A549 (cell line): Measurements from ENCODE around the gene SLC6A2. TPM values are rescaled to one million over a fixed set of nuclear protein-coding genes. Genes with fewer than 3 reads are reported as not detected.

Experiments
- ATAC-seq, 2 experiments: fragments of 200-7000 bp in 1 of 2; fragments of >200 bp in 1 of 2; cut with Nextera tagmentation in 1 of 2; cut with Tn5 transposase in 1 of 2; 3 replicates each; pipeline versions ENCODE4 v1.8.0 to v1.9.1; 2018 to 2020; ENCODE audit warnings: mild to moderate bottlenecking in 1 of 2, moderate library complexity in 1 of 2
- CTCF ChIA-PET: fragments of 300-600 bp; sonication (Branson Sonifier 250); formaldehyde crosslinking; extraction: SDS; loops from one replicate; lab custom pipeline; 2021; ENCODE audit warnings: antibody characterized with exemption, inconsistent platforms; lab: Yijun Ruan, JAX
- POLR2A ChIA-PET: fragments of 350-600 bp; formaldehyde crosslinking; extraction: SDS; loops from one replicate; lab custom pipeline; 2021; ENCODE audit warnings: antibody characterized with exemption, inconsistent platforms; lab: Yijun Ruan, JAX
- DNase-seq, 2 experiments: peaks; one replicate each; pipeline versions ENCODE4 v3.0.0 to v3.0.0-alpha.2; 2011 to 2016; ENCODE audit warnings: low read depth in 1 of 2, low spot score in 1 of 2
- FAIRE-seq: peaks from 2 replicates; lab custom pipeline; 2011; peaks lifted over from hg19 to GRCh38; lab: Jason Lieb, UNC
- H3K27ac ChIP-seq, 2 experiments: fragments of >200 bp; sonication (Bioruptor Twin); formaldehyde crosslinking; 3 replicates each; pipeline ENCODE4 v1.5.1; 2016 to 2017
- H3K4me1 ChIP-seq: fragments of >200 bp; sonication (Bioruptor Twin); formaldehyde crosslinking; 3 replicates; pipeline ENCODE4 v1.6.1; 2016
- H3K4me2 ChIP-seq: fragments of >200 bp; sonication (Bioruptor Twin); formaldehyde crosslinking; 3 replicates; pipeline ENCODE4 v1.6.1; 2016
- H3K4me3 ChIP-seq: fragments of >200 bp; sonication (Bioruptor Twin); formaldehyde crosslinking; 3 replicates; pipeline ENCODE4 v1.5.1; 2016
- H3K9me3 ChIP-seq: fragments of >200 bp; sonication (Bioruptor Twin); formaldehyde crosslinking; 3 replicates; pipeline ENCODE4 v1.6.1; 2016
- BHLHE40 ChIP-seq: IDR thresholded peaks from 2 replicates; pipeline ENCODE4 v1.6.1; 2012; ENCODE audit warnings: low read depth, low read length, inconsistent platforms
- CEBPB ChIP-seq, 2 experiments: fragments of >200 bp in 1 of 2; sonication (Bioruptor Twin) in 1 of 2; formaldehyde crosslinking in 1 of 2; IDR thresholded peaks; 2 replicates each; pipeline ENCODE4 v1.6.1; 2012 to 2016
- CHD4 ChIP-seq: fragments of 200-600 bp; sonication (generic); IDR thresholded peaks from 2 replicates; pipeline ENCODE4 v1.6.1; 2016; ENCODE audit warnings: antibody characterized with exemption, mild to moderate bottlenecking, borderline replicate concordance
- E2F6 ChIP-seq: IDR thresholded peaks from 2 replicates; pipeline ENCODE4 v1.6.1; 2012; ENCODE audit warnings: low read depth, borderline replicate concordance
- EHF ChIP-seq: fragments of 250-450 bp; sonication (Bioruptor Pico); IDR thresholded peaks from 2 replicates; pipeline ENCODE4 v1.5.0; 2020; ENCODE audit warnings: mild to moderate bottlenecking
- ESRRA ChIP-seq: fragments of 150-350 bp; IDR thresholded peaks from 2 replicates; pipeline ENCODE4 v1.6.1; 2014; ENCODE audit warnings: mild to moderate bottlenecking, low read length, borderline replicate concordance
- FOSL2 ChIP-seq, 2 experiments: fragments of 450-650 bp in 1 of 2; fragments of >200 bp in 1 of 2; sonication (Bioruptor Twin) in 1 of 2; formaldehyde crosslinking; IDR thresholded peaks; 2 replicates each; pipeline versions ENCODE4 v1.5.0 to v1.6.1; 2016 to 2020; ENCODE audit warnings: mild to moderate bottlenecking in 1 of 2, moderate library complexity in 1 of 2
- GATA3 ChIP-seq: IDR thresholded peaks from 2 replicates; pipeline ENCODE4 v1.6.1; 2012; ENCODE audit warnings: borderline replicate concordance
- HEYL ChIP-seq: fragments of 250-450 bp; sonication (Bioruptor Pico); IDR thresholded peaks from 2 replicates; pipeline ENCODE4 v1.8.0; 2021; ENCODE audit warnings: mild to moderate bottlenecking, moderate library complexity
- HOXB13 ChIP-seq: fragments of 250-450 bp; sonication (Bioruptor Pico); IDR thresholded peaks from 2 replicates; pipeline ENCODE4 v1.5.0; 2020; ENCODE audit warnings: low read depth, mild to moderate bottlenecking, moderate library complexity
- MAZ ChIP-seq: fragments of 150-350 bp; IDR thresholded peaks from 2 replicates; pipeline ENCODE4 v1.6.1; 2014; ENCODE audit warnings: antibody characterized with exemption, low read depth, low read length, borderline replicate concordance
- MYC ChIP-seq: IDR thresholded peaks from 2 replicates; pipeline ENCODE4 v1.6.1; 2012; ENCODE audit warnings: mild to moderate bottlenecking, inconsistent platforms, low read length, improper control_type of control experiment, borderline replicate concordance
- NFE2L2 ChIP-seq: fragments of 150-350 bp; conservative IDR thresholded peaks from 2 replicates; pipeline ENCODE4 v1.6.1; 2014; ENCODE audit warnings: low read length
- NR3C1 ChIP-seq: fragments of >200 bp; sonication (Bioruptor Twin); formaldehyde crosslinking; IDR thresholded peaks from 3 replicates; pipeline ENCODE4 v1.6.1; 2017
- REST ChIP-seq: fragments of 200-600 bp; sonication (generic); IDR thresholded peaks from 2 replicates; pipeline ENCODE4 v1.6.1; 2016; ENCODE audit warnings: antibody characterized with exemption, mild to moderate bottlenecking, moderate library complexity
- RFX5 ChIP-seq: fragments of 450-650 bp; IDR thresholded peaks from 2 replicates; pipeline ENCODE4 v1.7.1; 2014; ENCODE audit warnings: antibody characterized with exemption, mild to moderate bottlenecking, moderate library complexity
- SMC3 ChIP-seq: fragments of >200 bp; sonication (Bioruptor Twin); formaldehyde crosslinking; IDR thresholded peaks from 3 replicates; pipeline ENCODE4 v1.6.1; 2018; ENCODE audit warnings: inconsistent platforms
- TFCP2L1 ChIP-seq: fragments of 250-450 bp; sonication (Bioruptor Pico); IDR thresholded peaks from 2 replicates; pipeline ENCODE4 v1.5.0; 2021; ENCODE audit warnings: mild to moderate bottlenecking
- TP53 ChIP-seq: fragments of 250-450 bp; sonication (Bioruptor Pico); IDR thresholded peaks from 2 replicates; pipeline ENCODE4 v1.5.0; 2021; ENCODE audit warnings: mild to moderate bottlenecking, moderate library complexity
- ZC3H11A ChIP-seq: fragments of 450-650 bp; IDR thresholded peaks from 2 replicates; pipeline ENCODE4 v1.6.1; 2014; ENCODE audit warnings: antibody characterized with exemption, mild to moderate bottlenecking
- ZFP36 ChIP-seq: fragments of 450-650 bp; IDR thresholded peaks from 2 replicates; pipeline ENCODE4 v1.6.1; 2014; ENCODE audit warnings: borderline replicate concordance; ENCODE audit not compliant: partially characterized antibody
- WGBS: methylation state at CpG from one replicate; pipeline ENCODE4 v1.1.6; 2017; ENCODE audit errors: missing lambda C conversion rate; 5-methylcytosine and 5-hydroxymethylcytosine counted together
- polyA plus RNA-seq, 4 experiments: library from polyadenylated mRNA; depleted of rRNA in 3 of 4; stranded (reverse); fragments of >200 nt; fragmentation: RNase III in 1 of 4; extraction: RNeasy Plus Mini Kit Qiagen cat#74134 plus additional on column Dnase treatment in 1 of 4; gene quantifications; 2 replicates in 3 of 4; 3 replicates in 1 of 4; pipeline ENCODE4 v1.2.3, GENCODE V29; 2011 to 2017

The SLC6A2 gene
- polyA plus RNA-seq, 2 of the 4 experiments (the other 2 are of a cell fraction): not detected

GRCh38 chr16:55663225-55663624, 7.4 kb downstream of the SLC6A2 start (continued):
- TF ChIP-seq REST: no peak
- no peak for TF ChIP-seq TP53
- no peak for TF ChIP-seq MYC
- no peak for TF ChIP-seq ZC3H11A

GRCh38 chr16:55663765-55664677, 8.2 kb downstream of the SLC6A2 start:
- H3K4me2 ChIP-seq: no peak overlapping the region
- CTCF ChIA-PET: interaction anchor here (1.5 to 2.8 kb wide), 2 partner anchors 18 to 199 kb away, joined by 5 to 10 read pairs; no protein-coding TSS in a partner anchor
- WGBS: 69% methylated on average over 8 of the region's 8 CpGs
- DNase-seq (no peak), FAIRE-seq (no peak), ATAC-seq (no peak)
- H3K9me3 ChIP-seq: no peaks in the 10 kb centered on the region
- peaks cover 6% of the 10 kb centered on the region; the same call in 2 of the 3 replicates for H3K4me1 ChIP-seq
- H3K4me3 ChIP-seq: no peak overlapping the region
- no peak overlapping the region for H3K27ac ChIP-seq
- TF ChIP-seq HOXB13 (CRISPR knock-in tag) (no peak), NR3C1 (no peak), SMC3 (no peak), BHLHE40 (no peak), CHD4 (no peak), NFE2L2 (no peak), GATA3 (no peak), E2F6 (no peak), HEYL (no peak), TFCP2L1 (CRISPR knock-in tag) (no peak), ZFP36 (no peak), RFX5 (no peak), MAZ (no peak), FOSL2 (IDR thresholded peaks at IDR 0.05) (no peak), FOSL2 (CRISPR knock-in tag; IDR thresholded peaks at IDR 0.05) (no peak)
- POLR2A ChIA-PET: no interaction called here

GRCh38 chr16:55664786-55665407, 9.1 kb downstream of the SLC6A2 start:
- TF ChIP-seq ESRRA (no peak), HEYL (no peak), TP53 (no peak), MYC (no peak), GATA3 (no peak), HOXB13 (CRISPR knock-in tag) (no peak), EHF (no peak), CEBPB (IDR thresholded peaks at IDR 0.05) (no peak)
- ATAC-seq (no peak), DNase-seq (no peak), FAIRE-seq (no peak)
- peaks cover 6% of the 10 kb centered on the region; the same call in 2 of the 3 replicates for H3K4me1 ChIP-seq
- CTCF ChIA-PET: interaction anchor here (0.7 to 2.8 kb wide), 3 partner anchors 18 to 200 kb away, joined by 3 to 10 read pairs (median 5); no protein-coding TSS in a partner anchor
- H3K4me3 ChIP-seq: no peak overlapping the region
- POLR2A ChIA-PET: no interaction called here
- no peak overlapping the region for H3K4me2 ChIP-seq
- WGBS: 46% methylated on average over 7 of the region's 7 CpGs
- no peak overlapping the region for H3K27ac ChIP-seq
- no peaks in the 10 kb centered on the region for H3K9me3 ChIP-seq
